HepG2 (cell line): ENCODE results near the gene GLCE.

ENCODE experiments used
- ARNT2 ChIP-seq: sonication (generic); formaldehyde crosslinking; IDR thresholded peaks from 2 replicates; pipeline ENCODE4 v1.8.0; 2022; ENCODE audit warnings: mild to moderate bottlenecking, low read depth, missing genetic modification reagents, moderate library complexity
- CTCF ChIP-seq: sonication (generic); formaldehyde crosslinking; IDR thresholded peaks from 2 replicates; pipeline ENCODE4 v1.5.0; 2020; ENCODE audit warnings: mild to moderate bottlenecking, missing genetic modification reagents, moderate library complexity
- ELK4 ChIP-seq: sonication (generic); formaldehyde crosslinking; IDR thresholded peaks from 2 replicates; pipeline ENCODE4 v1.9.0; 2021; ENCODE audit warnings: missing genetic modification reagents, borderline replicate concordance
- EZH2 ChIP-seq: conservative IDR thresholded peaks from 2 replicates; pipeline ENCODE4 v1.6.1; 2012; ENCODE audit warnings: mild to moderate bottlenecking, low read depth, low read length, moderate library complexity
- GABPA ChIP-seq, 2 experiments: IDR thresholded peaks; 2 replicates each; pipeline ENCODE4 v1.6.1; 2011 to 2016; ENCODE audit warnings: low read depth in 2 of 2, low read length in 1 of 2, missing biosample characterization in 1 of 2, missing genetic modification characterization in 1 of 2
- HMG20A ChIP-seq: IDR thresholded peaks from 2 replicates; pipeline ENCODE4 v1.6.1; 2016; ENCODE audit warnings: borderline replicate concordance
- MAX ChIP-seq: IDR thresholded peaks from 2 replicates; pipeline ENCODE4 v1.6.1; 2012; ENCODE audit warnings: inconsistent platforms
- SP1 ChIP-seq, 2 experiments: fragments of 450-650 bp in 1 of 2; sonication (generic) in 1 of 2; formaldehyde crosslinking in 1 of 2; IDR thresholded peaks; 2 replicates each; pipeline versions ENCODE4 v1.4.0 to v1.6.1; 2016 to 2020; ENCODE audit warnings: missing genetic modification reagents in 1 of 2
- SYNCRIP ChIP-seq: fragments of 200-400 bp; formaldehyde crosslinking; IDR thresholded peaks from 2 replicates; pipeline ENCODE4 v1.6.1; 2018; ENCODE audit warnings: mild to moderate bottlenecking, low read depth, low read length; ENCODE audit not compliant: insufficient read depth
- ZUFSP ChIP-seq: sonication (generic); formaldehyde crosslinking; IDR thresholded peaks from 2 replicates; pipeline ENCODE4 v1.9.0; 2021; ENCODE audit warnings: missing genetic modification reagents, mild to moderate bottlenecking, borderline replicate concordance

- TF ChIP-seq HMG20A (CRISPR knock-in tag) (no peak), SYNCRIP (no peak), CTCF (CRISPR knock-in tag) (no peak), MAX (no peak), GABPA (IDR thresholded peaks at IDR 0.05; ENCODE audit: low read depth, low read length) (no peak), GABPA (CRISPR knock-in tag; IDR thresholded peaks at IDR 0.05; ENCODE audit: low read depth) (no peak), ZUFSP (CRISPR knock-in tag) (no peak), ARNT2 (CRISPR knock-in tag) (no peak), ELK4 (CRISPR knock-in tag) (no peak), SP1 (IDR thresholded peaks at IDR 0.05) (no peak), SP1 (CRISPR knock-in tag; IDR thresholded peaks at IDR 0.05) (no peak), EZH2 (no peak)
Observed at GRCh38 chr15:69282104-69282743, 121.8 kb downstream of the GLCE start.
